Neural cell (in vitro differentiated cells): ENCODE results near the gene PPIL6.

ENCODE experiments used
- EP300 ChIP-seq: fragments of 450-650 bp; conservative IDR thresholded peaks from 2 replicates; pipeline ENCODE4 v1.6.1; 2014; ENCODE audit warnings: antibody characterized with exemption, mild to moderate bottlenecking, moderate library complexity; ENCODE audit not compliant: poor library complexity, severe bottlenecking
- EZH2 ChIP-seq: fragments of 200-600, 300-800 bp; shearing (Covaris generic), sonication (generic); IDR thresholded peaks from 2 replicates; pipeline ENCODE4 v1.6.1; 2014; ENCODE audit warnings: antibody characterized with exemption, low read length, borderline replicate concordance, mild to moderate bottlenecking; ENCODE audit not compliant: insufficient read depth, poor library complexity, severe bottlenecking
- MXI1 ChIP-seq: fragments of 450-650 bp; conservative IDR thresholded peaks from 2 replicates; pipeline ENCODE4 v1.6.1; 2014; ENCODE audit warnings: antibody characterized with exemption, mild to moderate bottlenecking; ENCODE audit not compliant: poor library complexity, severe bottlenecking
- POLR2AphosphoS5 ChIP-seq: IDR thresholded peaks from 2 replicates; pipeline ENCODE4 v1.6.1; 2012
- RAD21 ChIP-seq: fragments of 450-650 bp; conservative IDR thresholded peaks from 2 replicates; pipeline ENCODE4 v1.6.1; 2014; ENCODE audit warnings: antibody characterized with exemption, mild to moderate bottlenecking, moderate library complexity
- SMC3 ChIP-seq: fragments of 450-650 bp; conservative IDR thresholded peaks from 2 replicates; pipeline ENCODE4 v1.6.1; 2014; ENCODE audit warnings: antibody characterized with exemption, mild to moderate bottlenecking, moderate library complexity; ENCODE audit not compliant: poor library complexity
- TAF1 ChIP-seq: IDR thresholded peaks from 2 replicates; pipeline ENCODE4 v1.6.1; 2012; ENCODE audit warnings: low read depth
- TF ChIP-seq, protein P1 (sequence below): fragments of 450-650 bp; IDR thresholded peaks from 2 replicates; pipeline ENCODE4 v1.5.1; 2014; ENCODE audit warnings: antibody characterized with exemption, mild to moderate bottlenecking, moderate library complexity; ENCODE audit not compliant: poor library complexity, severe bottlenecking
- TF ChIP-seq, protein P2 (sequence below): IDR thresholded peaks from 2 replicates; pipeline ENCODE4 v1.6.1; 2012; ENCODE audit warnings: borderline replicate concordance

DNA sequence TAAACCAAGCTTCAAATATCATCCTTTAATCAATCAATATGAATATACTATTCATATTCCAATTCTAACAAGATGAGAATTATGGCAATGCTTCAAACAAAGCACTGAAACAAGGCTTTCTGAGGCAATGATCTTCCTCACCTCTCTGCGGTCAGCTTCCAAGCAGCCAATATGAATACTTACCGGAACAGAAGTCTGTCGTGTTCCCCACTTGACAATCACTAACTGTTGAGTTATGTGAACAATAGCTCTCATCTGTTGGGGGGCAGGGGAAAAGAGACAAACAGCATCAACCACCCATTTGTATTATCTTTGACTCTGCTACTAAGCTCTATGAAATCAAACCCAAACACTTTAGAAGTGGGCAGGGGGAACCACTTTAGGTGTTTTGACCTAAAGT lies 62.7 kb downstream of the PPIL6 start:
- no peak for TF ChIP-seq SMC3
- TF ChIP-seq, protein P1, sequence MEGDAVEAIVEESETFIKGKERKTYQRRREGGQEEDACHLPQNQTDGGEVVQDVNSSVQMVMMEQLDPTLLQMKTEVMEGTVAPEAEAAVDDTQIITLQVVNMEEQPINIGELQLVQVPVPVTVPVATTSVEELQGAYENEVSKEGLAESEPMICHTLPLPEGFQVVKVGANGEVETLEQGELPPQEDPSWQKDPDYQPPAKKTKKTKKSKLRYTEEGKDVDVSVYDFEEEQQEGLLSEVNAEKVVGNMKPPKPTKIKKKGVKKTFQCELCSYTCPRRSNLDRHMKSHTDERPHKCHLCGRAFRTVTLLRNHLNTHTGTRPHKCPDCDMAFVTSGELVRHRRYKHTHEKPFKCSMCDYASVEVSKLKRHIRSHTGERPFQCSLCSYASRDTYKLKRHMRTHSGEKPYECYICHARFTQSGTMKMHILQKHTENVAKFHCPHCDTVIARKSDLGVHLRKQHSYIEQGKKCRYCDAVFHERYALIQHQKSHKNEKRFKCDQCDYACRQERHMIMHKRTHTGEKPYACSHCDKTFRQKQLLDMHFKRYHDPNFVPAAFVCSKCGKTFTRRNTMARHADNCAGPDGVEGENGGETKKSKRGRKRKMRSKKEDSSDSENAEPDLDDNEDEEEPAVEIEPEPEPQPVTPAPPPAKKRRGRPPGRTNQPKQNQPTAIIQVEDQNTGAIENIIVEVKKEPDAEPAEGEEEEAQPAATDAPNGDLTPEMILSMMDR = no peak
- TF ChIP-seq EP300 = no peak
- TF ChIP-seq, protein P2, sequence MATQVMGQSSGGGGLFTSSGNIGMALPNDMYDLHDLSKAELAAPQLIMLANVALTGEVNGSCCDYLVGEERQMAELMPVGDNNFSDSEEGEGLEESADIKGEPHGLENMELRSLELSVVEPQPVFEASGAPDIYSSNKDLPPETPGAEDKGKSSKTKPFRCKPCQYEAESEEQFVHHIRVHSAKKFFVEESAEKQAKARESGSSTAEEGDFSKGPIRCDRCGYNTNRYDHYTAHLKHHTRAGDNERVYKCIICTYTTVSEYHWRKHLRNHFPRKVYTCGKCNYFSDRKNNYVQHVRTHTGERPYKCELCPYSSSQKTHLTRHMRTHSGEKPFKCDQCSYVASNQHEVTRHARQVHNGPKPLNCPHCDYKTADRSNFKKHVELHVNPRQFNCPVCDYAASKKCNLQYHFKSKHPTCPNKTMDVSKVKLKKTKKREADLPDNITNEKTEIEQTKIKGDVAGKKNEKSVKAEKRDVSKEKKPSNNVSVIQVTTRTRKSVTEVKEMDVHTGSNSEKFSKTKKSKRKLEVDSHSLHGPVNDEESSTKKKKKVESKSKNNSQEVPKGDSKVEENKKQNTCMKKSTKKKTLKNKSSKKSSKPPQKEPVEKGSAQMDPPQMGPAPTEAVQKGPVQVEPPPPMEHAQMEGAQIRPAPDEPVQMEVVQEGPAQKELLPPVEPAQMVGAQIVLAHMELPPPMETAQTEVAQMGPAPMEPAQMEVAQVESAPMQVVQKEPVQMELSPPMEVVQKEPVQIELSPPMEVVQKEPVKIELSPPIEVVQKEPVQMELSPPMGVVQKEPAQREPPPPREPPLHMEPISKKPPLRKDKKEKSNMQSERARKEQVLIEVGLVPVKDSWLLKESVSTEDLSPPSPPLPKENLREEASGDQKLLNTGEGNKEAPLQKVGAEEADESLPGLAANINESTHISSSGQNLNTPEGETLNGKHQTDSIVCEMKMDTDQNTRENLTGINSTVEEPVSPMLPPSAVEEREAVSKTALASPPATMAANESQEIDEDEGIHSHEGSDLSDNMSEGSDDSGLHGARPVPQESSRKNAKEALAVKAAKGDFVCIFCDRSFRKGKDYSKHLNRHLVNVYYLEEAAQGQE = no peak
- no peak for TF ChIP-seq MXI1
- no peak for TF ChIP-seq POLR2AphosphoS5
- no peak for TF ChIP-seq TAF1
- no peak for TF ChIP-seq EZH2
- no peak for TF ChIP-seq RAD21
